ENCODE data around the gene TTC28.

DNA sequence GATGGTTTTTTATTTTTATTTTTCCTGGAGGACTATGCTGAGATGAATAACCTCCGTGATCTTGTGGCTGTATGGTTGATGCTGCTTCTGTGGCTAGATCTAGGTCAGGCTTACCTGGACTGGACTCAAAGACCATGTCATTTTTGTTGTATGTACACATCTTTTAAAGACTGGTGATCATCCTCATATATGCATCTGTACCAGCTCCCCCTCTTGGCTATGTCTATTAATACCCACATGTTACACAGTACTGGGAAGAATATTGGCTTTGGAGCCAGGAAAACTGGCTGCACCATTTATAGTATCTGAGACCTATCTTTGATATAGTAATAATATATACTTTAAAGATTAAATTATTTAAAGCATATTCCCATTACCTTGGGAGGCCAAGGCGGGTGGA lies 742.2 kb downstream of the TTC28 start:
- TF ChIP-seq POLR2A (IDR thresholded peaks at IDR 0.05) (no peak), CTCF (IDR thresholded peaks at IDR 0.05) (no peak), POLR2AphosphoS5 (IDR thresholded peaks at IDR 0.05) (no peak)

All from sigmoid colon (tissue), 4 donors.